CD14-positive monocyte (primary cell): ENCODE data around the gene SLC25A52. TPM values are rescaled to one million over a fixed set of nuclear protein-coding genes. Genes with fewer than 3 reads are reported as not detected.
"Not testable (repeated sequence)": the region's sequence is repeated elsewhere in the genome, so short reads cannot be mapped to it uniquely, and the experiment has no call there.

Source experiments
- DNase-seq, 3 donors: peaks; one replicate each; pipeline ENCODE4 v3.0.0-alpha.2; 2011 to 2022
- H2AFZ ChIP-seq: 2 replicates; pipeline ENCODE4 v1.6.0; 2012; ENCODE audit warnings: mild to moderate bottlenecking, low read depth, low read length, inconsistent platforms; ENCODE audit not compliant: insufficient read depth, poor library complexity, severe bottlenecking
- H3K27ac ChIP-seq, 2 donors: 1 replicate in 1 of 2; 2 replicates in 1 of 2; pipeline ENCODE4 v1.5.1; 2012 to 2013; ENCODE audit warnings: low read length in 2 of 2, control low read depth in 1 of 2, inconsistent platforms in 1 of 2, low read depth in 1 of 2, mild to moderate bottlenecking in 1 of 2
- H3K27me3 ChIP-seq, 2 donors: one replicate each; pipeline versions ENCODE4 v1.6.0 to v1.6.1; 2011 to 2013; ENCODE audit warnings: low read length in 2 of 2; ENCODE audit not compliant: control insufficient read depth in 2 of 2, insufficient read depth in 2 of 2
- H3K36me3 ChIP-seq, 2 donors: replicated peaks in 1 of 2; 1 replicate in 1 of 2; 2 replicates in 1 of 2; pipeline versions ENCODE4 v1.5.1 to v1.6.1; 2012 to 2013; ENCODE audit warnings: low read length in 2 of 2, control low read depth in 1 of 2, inconsistent platforms in 1 of 2, mild to moderate bottlenecking in 1 of 2; ENCODE audit not compliant: insufficient read depth in 2 of 2, control insufficient read depth in 1 of 2
- H3K4me1 ChIP-seq, 2 donors: 1 replicate in 1 of 2; 2 replicates in 1 of 2; pipeline versions ENCODE4 v1.5.1 to v1.6.1; 2012 to 2013; ENCODE audit warnings: low read length in 2 of 2, control low read depth in 1 of 2, inconsistent platforms in 1 of 2, mild to moderate bottlenecking in 1 of 2, moderate library complexity in 1 of 2; ENCODE audit not compliant: insufficient read depth in 2 of 2, control insufficient read depth in 1 of 2
- H3K4me2 ChIP-seq: replicated peaks from 2 replicates; pipeline ENCODE3; 2012; ENCODE audit warnings: low read length, moderate library complexity, mild to moderate bottlenecking; ENCODE audit not compliant: poor library complexity, severe bottlenecking; ENCODE audit errors: extremely low read depth
- H3K4me3 ChIP-seq, 3 experiments: fragments of 200-600 bp in 1 of 3; sonication (generic) in 1 of 3; replicated peaks in 1 of 3; 1 replicate in 2 of 3; 2 replicates in 1 of 3; pipeline ENCODE4 v1.5.1; 2011 to 2013; ENCODE audit warnings: low read length in 3 of 3, mild to moderate bottlenecking in 3 of 3, control low read depth in 2 of 3, low read depth in 2 of 3, inconsistent platforms in 1 of 3, moderate library complexity in 1 of 3
- H3K79me2 ChIP-seq: 2 replicates; pipeline ENCODE4 v1.6.0; 2012; ENCODE audit warnings: mild to moderate bottlenecking, control low read depth, inconsistent platforms, low read length, moderate library complexity; ENCODE audit not compliant: insufficient read depth
- H3K9ac ChIP-seq: 2 replicates; pipeline ENCODE4 v1.6.0; 2017; ENCODE audit warnings: low read length, mild to moderate bottlenecking; ENCODE audit not compliant: insufficient read depth, poor library complexity, severe bottlenecking
- H3K9me3 ChIP-seq, 2 donors: replicated peaks in 1 of 2; 1 replicate in 1 of 2; 2 replicates in 1 of 2; pipeline versions ENCODE4 v1.5.1 to v1.6.1; 2012 to 2013; ENCODE audit warnings: low read length in 2 of 2, control low read depth in 1 of 2; ENCODE audit not compliant: control insufficient read depth in 1 of 2, insufficient read depth in 1 of 2
- H4K20me1 ChIP-seq: 2 replicates; pipeline ENCODE4 v1.6.0; 2012; ENCODE audit warnings: mild to moderate bottlenecking, low read length, control low read depth, moderate library complexity; ENCODE audit not compliant: insufficient read depth
- H3K27ac Mint-ChIP-seq, 7 donors: one replicate each; pipeline ENCODE4 v1.8.0; 2020; ENCODE audit warnings: mild to moderate bottlenecking in 7 of 7, mixed read lengths in 7 of 7, moderate library complexity in 6 of 7, inconsistent platforms in 2 of 7
- H3K27me3 Mint-ChIP-seq, 3 donors: one replicate each; pipeline ENCODE4 v1.8.0; 2021 to 2022; ENCODE audit warnings: low read depth in 3 of 3, mild to moderate bottlenecking in 3 of 3, mixed read lengths in 3 of 3, moderate library complexity in 3 of 3, inconsistent platforms in 1 of 3
- H3K36me3 Mint-ChIP-seq, 2 donors: one replicate each; pipeline ENCODE4 v1.8.0; 2020; ENCODE audit warnings: mixed read lengths in 2 of 2, inconsistent platforms in 1 of 2, mild to moderate bottlenecking in 1 of 2
- H3K4me1 Mint-ChIP-seq: one replicate; pipeline ENCODE4 v1.8.0; 2020; ENCODE audit warnings: mild to moderate bottlenecking, mixed read lengths
- H3K4me3 Mint-ChIP-seq, 2 donors: one replicate each; pipeline ENCODE4 v1.8.0; 2020; ENCODE audit warnings: mild to moderate bottlenecking in 2 of 2, mixed read lengths in 2 of 2, moderate library complexity in 1 of 2
- H3K9me3 Mint-ChIP-seq, 7 donors: one replicate each; pipeline ENCODE4 v1.8.0; 2020 to 2022; ENCODE audit warnings: mixed read lengths in 7 of 7, mild to moderate bottlenecking in 6 of 7, moderate library complexity in 6 of 7, inconsistent platforms in 2 of 7
- WGBS: methylation state at CpG from one replicate; pipeline ENCODE4 v1.1.5; 2013; ENCODE audit warnings: missing lambda C conversion rate; ENCODE audit not compliant: insufficient coverage; 5-methylcytosine and 5-hydroxymethylcytosine counted together
- intact Hi-C, 2 donors: fragments of 100-400 bp; cut with micrococcal nuclease; formaldehyde crosslinking; loops; one replicate each; pipeline versions ENCODE4 v1.15.0 to v1.15.1; 2023
- polyA plus RNA-seq, 3 donors: library from polyadenylated mRNA; depleted of rRNA in 1 of 3; unstranded in 2 of 3; stranded (reverse) in 1 of 3; fragments of 300-500 nt in 2 of 3; fragments of >200 nt in 1 of 3; fragmentation: Illumina TruSeq in 2 of 3; gene quantifications; 1 replicate in 2 of 3; 2 replicates in 1 of 3; pipeline ENCODE4 v1.2.3, GENCODE V29; 2012 to 2021
- TF ChIP-seq, protein P1 (sequence below): fragments of 200-600 bp; IDR thresholded peaks from one replicate; pipeline ENCODE4 v1.8.0; 2022; ENCODE audit warnings: antibody characterized with exemption, mild to moderate bottlenecking

The SLC25A52 gene
- polyA plus RNA-seq, 3 donors = not detected

DNA sequence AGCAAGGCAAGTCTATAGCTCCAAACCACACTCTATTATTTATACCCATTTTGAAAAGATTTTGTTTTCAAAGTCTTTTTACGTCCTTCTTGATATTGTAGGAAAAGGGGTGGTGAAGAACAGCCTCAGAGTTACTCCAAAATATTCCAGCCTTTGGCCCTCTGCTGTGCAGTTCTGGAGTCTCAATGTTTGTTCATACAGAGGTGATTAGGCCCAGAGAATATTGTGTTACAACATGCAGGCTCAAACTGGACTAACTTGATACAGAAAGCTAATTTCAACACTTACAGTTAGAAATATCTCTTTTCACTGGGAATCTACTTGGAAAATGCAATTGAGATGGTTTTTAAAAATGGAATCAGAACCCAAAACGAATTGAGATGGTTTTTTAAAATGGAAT, 40.4 kb upstream of the SLC25A52 start:
- H4K20me1 ChIP-seq = no peaks in the 10 kb centered on the region
- Mint-ChIP-seq H3K27ac (no peak overlapping the region), H3K9me3 (peaks cover 0 to 3% (median 0%) of the 10 kb centered on the region in 7 donors), H3K4me1 (no peaks in the 10 kb centered on the region), H3K27me3 (peaks cover 0 to 5% (median 0%) of the 10 kb centered on the region in 3 donors), H3K36me3 (no peaks in the 10 kb centered on the region), H3K4me3 (no peak overlapping the region)
- no peaks in the 10 kb centered on the region for H3K4me1 ChIP-seq
- H3K27me3 ChIP-seq = no peaks in the 10 kb centered on the region
- H3K27ac ChIP-seq = no peak overlapping the region
- H3K36me3 ChIP-seq = no peaks in the 10 kb centered on the region
- H3K9me3 ChIP-seq = no peaks in the 10 kb centered on the region
- no peak overlapping the region for H3K9ac ChIP-seq
- intact Hi-C loops = no loop called here
- H3K79me2 ChIP-seq = no peaks in the 10 kb centered on the region
- H2AFZ ChIP-seq = no peak overlapping the region
- WGBS = no CpG with 5 or more reads among the region's 2 CpGs
- H3K4me2 ChIP-seq = no peak overlapping the region
- no peak for DNase-seq
- H3K4me3 ChIP-seq = no peak overlapping the region
- TF ChIP-seq, protein P1, sequence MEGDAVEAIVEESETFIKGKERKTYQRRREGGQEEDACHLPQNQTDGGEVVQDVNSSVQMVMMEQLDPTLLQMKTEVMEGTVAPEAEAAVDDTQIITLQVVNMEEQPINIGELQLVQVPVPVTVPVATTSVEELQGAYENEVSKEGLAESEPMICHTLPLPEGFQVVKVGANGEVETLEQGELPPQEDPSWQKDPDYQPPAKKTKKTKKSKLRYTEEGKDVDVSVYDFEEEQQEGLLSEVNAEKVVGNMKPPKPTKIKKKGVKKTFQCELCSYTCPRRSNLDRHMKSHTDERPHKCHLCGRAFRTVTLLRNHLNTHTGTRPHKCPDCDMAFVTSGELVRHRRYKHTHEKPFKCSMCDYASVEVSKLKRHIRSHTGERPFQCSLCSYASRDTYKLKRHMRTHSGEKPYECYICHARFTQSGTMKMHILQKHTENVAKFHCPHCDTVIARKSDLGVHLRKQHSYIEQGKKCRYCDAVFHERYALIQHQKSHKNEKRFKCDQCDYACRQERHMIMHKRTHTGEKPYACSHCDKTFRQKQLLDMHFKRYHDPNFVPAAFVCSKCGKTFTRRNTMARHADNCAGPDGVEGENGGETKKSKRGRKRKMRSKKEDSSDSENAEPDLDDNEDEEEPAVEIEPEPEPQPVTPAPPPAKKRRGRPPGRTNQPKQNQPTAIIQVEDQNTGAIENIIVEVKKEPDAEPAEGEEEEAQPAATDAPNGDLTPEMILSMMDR = no peak

DNA sequence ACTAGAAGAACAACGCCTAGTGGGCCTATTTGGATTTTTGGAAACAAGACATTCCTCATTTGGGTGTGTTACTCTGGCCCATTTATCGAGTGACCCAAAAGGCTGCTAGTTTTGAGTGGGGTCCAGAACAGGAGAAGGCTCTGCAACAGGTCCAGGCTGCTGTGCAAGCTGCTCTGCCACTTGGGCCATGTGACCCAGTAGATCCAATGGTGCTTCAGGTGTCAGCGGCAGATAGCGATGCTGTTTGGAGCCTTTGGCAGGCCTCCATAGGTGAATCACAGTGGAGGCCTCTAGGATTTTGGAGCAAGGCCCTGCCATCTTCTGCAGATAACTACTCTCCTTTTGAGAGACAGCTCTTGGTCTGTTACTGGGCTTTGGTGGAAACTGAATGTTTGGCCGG, 38.6 kb upstream of the SLC25A52 start:
- H3K36me3 Mint-ChIP-seq, H3K4me3 Mint-ChIP-seq, H2AFZ ChIP-seq, DNase-seq, H3K27me3 ChIP-seq, H3K27ac ChIP-seq, H3K4me3 ChIP-seq, H3K4me1 ChIP-seq, H3K79me2 ChIP-seq, intact Hi-C loops, H3K4me1 Mint-ChIP-seq, H3K27me3 Mint-ChIP-seq, H3K9me3 ChIP-seq, H3K9ac ChIP-seq, H4K20me1 ChIP-seq, H3K9me3 Mint-ChIP-seq, H3K36me3 ChIP-seq, H3K27ac Mint-ChIP-seq, H3K4me2 ChIP-seq: not testable (repeated sequence)
- WGBS = 72% methylated on average over 2 of the region's 5 CpGs
